HCT116 (cell line): ENCODE measurements around the gene ADD2.

Experiments used
- CEBPB ChIP-seq: IDR thresholded peaks from 2 replicates; pipeline ENCODE4 v1.6.1; 2012; ENCODE audit warnings: low read depth
- EZH2 ChIP-seq: fragments of 200-600 bp; sonication (generic); IDR thresholded peaks from 2 replicates; pipeline ENCODE4 v1.6.1; 2017; ENCODE audit warnings: antibody characterized with exemption, mixed run types
- YY1 ChIP-seq: IDR thresholded peaks from 2 replicates; pipeline ENCODE4 v1.6.1; 2011; ENCODE audit warnings: low read length, low read depth, moderate library complexity, mild to moderate bottlenecking; ENCODE audit not compliant: insufficient replicate concordance; ENCODE audit errors: extremely low read depth
- TF ChIP-seq, protein P1 (sequence below), 3 experiments: fragments of 200-600 bp in 1 of 3; sonication (generic) in 1 of 3; IDR thresholded peaks in 2 of 3; conservative IDR thresholded peaks in 1 of 3; 2 replicates each; pipeline ENCODE4 v1.5.1; 2012 to 2017; ENCODE audit warnings: low read depth in 2 of 3, low read length in 2 of 3, antibody characterized with exemption in 1 of 3, borderline replicate concordance in 1 of 3, control low read depth in 1 of 3, mild to moderate bottlenecking in 1 of 3, mixed read lengths in 1 of 3, mixed run types in 1 of 3, moderate library complexity in 1 of 3; ENCODE audit not compliant: insufficient read depth in 1 of 3
- TF ChIP-seq, protein P2 (sequence below): IDR thresholded peaks from 2 replicates; pipeline ENCODE4 v1.6.1; 2012; ENCODE audit warnings: low read depth
- TF ChIP-seq, protein P3 (sequence below): IDR thresholded peaks from 2 replicates; pipeline ENCODE4 v1.6.1; 2012

DNA sequence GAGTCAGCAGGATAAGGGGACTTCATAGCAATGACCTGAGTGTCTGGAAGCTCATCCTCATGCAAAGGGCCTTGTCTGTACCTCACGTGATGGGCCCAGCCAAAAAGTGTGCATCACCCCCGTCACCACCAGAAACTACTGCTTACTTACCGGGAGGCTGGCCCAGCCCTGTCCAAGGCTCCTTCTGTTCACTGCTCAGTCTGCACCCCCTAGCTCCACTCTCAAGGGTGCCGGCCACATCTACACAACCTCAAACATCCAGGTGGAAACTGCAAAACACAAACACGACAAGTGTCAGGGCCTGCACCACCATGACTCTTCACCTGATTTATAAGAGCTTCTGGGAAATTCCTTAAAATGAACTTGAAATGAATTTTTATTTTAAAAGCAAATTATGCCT, 55.1 kb downstream of the ADD2 start:
- TF ChIP-seq CEBPB (no peak), EZH2 (no peak), YY1 (no peak)
- TF ChIP-seq, protein P1, sequence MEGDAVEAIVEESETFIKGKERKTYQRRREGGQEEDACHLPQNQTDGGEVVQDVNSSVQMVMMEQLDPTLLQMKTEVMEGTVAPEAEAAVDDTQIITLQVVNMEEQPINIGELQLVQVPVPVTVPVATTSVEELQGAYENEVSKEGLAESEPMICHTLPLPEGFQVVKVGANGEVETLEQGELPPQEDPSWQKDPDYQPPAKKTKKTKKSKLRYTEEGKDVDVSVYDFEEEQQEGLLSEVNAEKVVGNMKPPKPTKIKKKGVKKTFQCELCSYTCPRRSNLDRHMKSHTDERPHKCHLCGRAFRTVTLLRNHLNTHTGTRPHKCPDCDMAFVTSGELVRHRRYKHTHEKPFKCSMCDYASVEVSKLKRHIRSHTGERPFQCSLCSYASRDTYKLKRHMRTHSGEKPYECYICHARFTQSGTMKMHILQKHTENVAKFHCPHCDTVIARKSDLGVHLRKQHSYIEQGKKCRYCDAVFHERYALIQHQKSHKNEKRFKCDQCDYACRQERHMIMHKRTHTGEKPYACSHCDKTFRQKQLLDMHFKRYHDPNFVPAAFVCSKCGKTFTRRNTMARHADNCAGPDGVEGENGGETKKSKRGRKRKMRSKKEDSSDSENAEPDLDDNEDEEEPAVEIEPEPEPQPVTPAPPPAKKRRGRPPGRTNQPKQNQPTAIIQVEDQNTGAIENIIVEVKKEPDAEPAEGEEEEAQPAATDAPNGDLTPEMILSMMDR (IDR thresholded peaks at IDR 0.05 in 2 of 3, conservative IDR thresholded peaks at IDR 0.05 in 1 of 3; ENCODE audit: borderline replicate concordance in 1 of 3, insufficient read depth in 1 of 3, low read depth in 2 of 3, low read length in 2 of 3): no peak
- TF ChIP-seq, protein P2, sequence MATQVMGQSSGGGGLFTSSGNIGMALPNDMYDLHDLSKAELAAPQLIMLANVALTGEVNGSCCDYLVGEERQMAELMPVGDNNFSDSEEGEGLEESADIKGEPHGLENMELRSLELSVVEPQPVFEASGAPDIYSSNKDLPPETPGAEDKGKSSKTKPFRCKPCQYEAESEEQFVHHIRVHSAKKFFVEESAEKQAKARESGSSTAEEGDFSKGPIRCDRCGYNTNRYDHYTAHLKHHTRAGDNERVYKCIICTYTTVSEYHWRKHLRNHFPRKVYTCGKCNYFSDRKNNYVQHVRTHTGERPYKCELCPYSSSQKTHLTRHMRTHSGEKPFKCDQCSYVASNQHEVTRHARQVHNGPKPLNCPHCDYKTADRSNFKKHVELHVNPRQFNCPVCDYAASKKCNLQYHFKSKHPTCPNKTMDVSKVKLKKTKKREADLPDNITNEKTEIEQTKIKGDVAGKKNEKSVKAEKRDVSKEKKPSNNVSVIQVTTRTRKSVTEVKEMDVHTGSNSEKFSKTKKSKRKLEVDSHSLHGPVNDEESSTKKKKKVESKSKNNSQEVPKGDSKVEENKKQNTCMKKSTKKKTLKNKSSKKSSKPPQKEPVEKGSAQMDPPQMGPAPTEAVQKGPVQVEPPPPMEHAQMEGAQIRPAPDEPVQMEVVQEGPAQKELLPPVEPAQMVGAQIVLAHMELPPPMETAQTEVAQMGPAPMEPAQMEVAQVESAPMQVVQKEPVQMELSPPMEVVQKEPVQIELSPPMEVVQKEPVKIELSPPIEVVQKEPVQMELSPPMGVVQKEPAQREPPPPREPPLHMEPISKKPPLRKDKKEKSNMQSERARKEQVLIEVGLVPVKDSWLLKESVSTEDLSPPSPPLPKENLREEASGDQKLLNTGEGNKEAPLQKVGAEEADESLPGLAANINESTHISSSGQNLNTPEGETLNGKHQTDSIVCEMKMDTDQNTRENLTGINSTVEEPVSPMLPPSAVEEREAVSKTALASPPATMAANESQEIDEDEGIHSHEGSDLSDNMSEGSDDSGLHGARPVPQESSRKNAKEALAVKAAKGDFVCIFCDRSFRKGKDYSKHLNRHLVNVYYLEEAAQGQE: no peak
- TF ChIP-seq, protein P3, sequence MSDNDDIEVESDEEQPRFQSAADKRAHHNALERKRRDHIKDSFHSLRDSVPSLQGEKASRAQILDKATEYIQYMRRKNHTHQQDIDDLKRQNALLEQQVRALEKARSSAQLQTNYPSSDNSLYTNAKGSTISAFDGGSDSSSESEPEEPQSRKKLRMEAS: no peak
